Measurements from ENCODE around the gene ANO7.

- TF ChIP-seq TEAD4 (IDR thresholded peaks at IDR 0.05; ENCODE audit: borderline replicate concordance, insufficient read depth) (no peak), CTCF (IDR thresholded peaks at IDR 0.05) (no peak), USF2 (IDR thresholded peaks at IDR 0.05; ENCODE audit: borderline replicate concordance, low read depth, low read length) (no peak)
Measured at GRCh38 chr2:241260911-241261310, 72.4 kb downstream of the ANO7 start.

Measured in SK-N-SH (cell line).